GM21717 (cell line): ENCODE measurements around the gene FYB1.

ENCODE experiments used
- ATAC-seq: cut with Tn5 transposase; IDR thresholded peaks from one replicate; pipeline ENCODE4 v1.9.1; 2021; ENCODE audit warnings: mild to moderate bottlenecking, moderate library complexity; ENCODE audit not compliant: unreplicated experiment

Gene FYB1

GRCh38 chr5:39207345-39208045, 11.9 kb downstream of the FYB1 start:
- ATAC-seq: no peak

- no peak for ATAC-seq
These were observed 12.6 kb downstream of the FYB1 start for GRCh38 chr5:39206630-39207321.

GRCh38 chr5:39205550-39205949, 13.8 kb downstream of the FYB1 start:
- no peak for ATAC-seq

GRCh38 chr5:39203951-39204350, 15.4 kb downstream of the FYB1 start:
- no peak for ATAC-seq

GRCh38 chr5:39203275-39203922, 16.0 kb downstream of the FYB1 start:
- ATAC-seq: no peak

DNA sequence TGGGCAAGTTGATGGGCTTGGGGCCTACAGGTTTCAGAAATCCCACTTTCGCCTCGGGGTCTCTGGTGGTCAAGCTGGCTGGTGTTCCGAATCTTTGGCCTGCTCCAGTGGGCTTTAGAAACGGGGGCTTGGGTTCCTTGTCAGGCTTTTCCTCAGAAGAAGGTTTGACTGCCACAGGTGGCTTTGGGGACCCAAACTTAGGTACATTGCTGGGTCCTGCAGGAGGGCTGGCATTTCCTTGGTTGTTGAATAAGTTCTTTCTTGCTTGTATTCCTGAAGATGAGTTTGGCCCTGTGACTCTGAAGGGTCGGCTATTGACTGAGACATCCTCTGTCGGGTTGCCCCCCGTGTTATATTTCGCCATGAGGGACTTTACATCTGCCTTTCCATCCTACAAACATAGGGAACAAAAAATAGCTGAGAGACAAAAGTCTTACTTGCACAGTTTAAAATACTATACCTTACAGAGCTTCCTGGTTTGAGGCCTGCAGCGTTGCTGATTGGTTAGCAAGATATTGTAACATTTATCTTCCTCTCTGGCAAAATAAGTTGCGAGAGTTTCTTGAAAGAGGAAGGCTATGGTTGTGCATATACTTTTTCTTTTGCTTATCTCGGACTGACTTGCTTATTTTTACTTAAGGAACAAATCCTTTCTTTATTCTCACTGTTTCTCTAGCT, 16.6 kb downstream of the FYB1 start:
- ATAC-seq: no peak

DNA sequence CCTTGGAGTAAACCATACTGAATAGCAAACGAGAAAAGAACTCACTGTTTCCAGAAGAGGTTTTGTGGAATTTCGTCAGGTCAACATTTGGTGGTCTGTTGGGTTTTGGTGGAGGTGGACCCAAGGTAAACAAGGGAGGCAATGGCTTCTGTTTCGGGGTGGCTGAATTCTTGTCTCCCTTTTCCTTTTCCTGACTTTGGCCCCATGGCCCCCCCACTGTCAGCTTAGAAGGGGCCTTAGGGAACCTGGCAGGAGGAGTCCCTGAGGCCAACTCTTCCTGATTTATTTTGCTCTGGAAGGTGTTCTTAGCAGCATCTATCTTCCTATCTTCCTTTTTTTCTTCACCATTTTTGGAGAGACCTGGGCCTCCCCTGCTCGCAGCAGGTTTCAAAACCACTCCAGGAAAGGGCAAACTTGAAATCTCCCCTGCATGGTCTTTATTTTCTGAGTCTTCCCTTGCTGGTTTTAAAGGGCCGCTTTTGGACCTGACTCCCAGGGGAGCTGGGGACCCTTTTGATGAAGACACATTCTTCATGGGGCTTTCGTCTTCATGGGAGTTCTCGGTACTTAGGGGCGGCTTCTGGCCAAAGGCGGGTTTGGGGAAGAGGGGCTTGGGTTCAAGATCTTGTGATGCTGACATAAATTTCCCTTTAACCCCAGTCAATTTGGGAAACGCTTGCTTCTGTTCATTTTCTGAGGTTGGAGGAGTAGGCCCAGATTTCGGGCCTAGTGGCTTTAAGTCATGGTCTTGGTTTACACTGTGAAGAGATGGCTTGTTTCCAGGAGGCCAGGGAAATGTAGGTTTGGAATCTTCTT, 17.4 kb downstream of the FYB1 start:
- ATAC-seq: no peak

GRCh38 chr5:39201160-39201780, 18.1 kb downstream of the FYB1 start:
- no peak for ATAC-seq

GRCh38 chr5:39200081-39200480, 19.3 kb downstream of the FYB1 start:
- ATAC-seq: no peak

DNA sequence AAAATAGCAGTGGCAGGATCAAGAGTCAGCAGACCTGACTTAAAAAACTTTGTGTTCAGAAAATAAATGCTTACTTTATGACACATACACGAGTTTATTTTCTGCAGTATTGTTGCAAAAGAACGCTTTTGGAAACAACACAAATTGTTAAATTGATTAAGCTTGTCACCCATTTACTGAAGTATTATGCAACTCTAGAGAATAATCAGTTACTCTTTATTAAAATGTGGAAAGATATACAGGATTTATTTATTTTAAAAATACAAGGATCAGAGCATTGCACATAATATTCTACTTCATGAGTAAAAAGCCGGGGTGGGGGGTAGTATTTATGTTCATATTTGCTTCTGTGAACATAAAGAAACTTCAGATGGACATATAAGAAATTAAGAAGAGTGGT, 20.0 kb downstream of the FYB1 start:
- no peak for ATAC-seq

DNA sequence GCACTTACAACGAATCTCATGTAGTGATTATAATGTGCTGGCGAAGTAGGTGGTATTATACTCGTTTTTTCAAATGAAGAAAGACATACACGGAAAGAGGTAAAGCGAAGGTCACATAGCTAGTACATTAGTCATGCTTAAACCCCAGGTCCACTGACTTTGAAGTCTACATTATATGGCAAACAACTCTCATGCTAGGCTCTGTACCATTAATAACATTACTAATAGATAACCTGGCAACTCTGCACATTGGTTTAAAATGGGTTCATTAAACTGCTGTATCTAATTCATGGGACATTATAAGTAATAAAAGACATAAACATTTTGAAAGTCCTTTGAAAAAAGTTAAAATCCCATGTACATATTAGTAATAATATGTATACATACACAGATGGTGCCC, 21.2 kb downstream of the FYB1 start:
- no peak for ATAC-seq

- ATAC-seq: no peak
These were observed 21.8 kb downstream of the FYB1 start for GRCh38 chr5:39197556-39197955.

DNA sequence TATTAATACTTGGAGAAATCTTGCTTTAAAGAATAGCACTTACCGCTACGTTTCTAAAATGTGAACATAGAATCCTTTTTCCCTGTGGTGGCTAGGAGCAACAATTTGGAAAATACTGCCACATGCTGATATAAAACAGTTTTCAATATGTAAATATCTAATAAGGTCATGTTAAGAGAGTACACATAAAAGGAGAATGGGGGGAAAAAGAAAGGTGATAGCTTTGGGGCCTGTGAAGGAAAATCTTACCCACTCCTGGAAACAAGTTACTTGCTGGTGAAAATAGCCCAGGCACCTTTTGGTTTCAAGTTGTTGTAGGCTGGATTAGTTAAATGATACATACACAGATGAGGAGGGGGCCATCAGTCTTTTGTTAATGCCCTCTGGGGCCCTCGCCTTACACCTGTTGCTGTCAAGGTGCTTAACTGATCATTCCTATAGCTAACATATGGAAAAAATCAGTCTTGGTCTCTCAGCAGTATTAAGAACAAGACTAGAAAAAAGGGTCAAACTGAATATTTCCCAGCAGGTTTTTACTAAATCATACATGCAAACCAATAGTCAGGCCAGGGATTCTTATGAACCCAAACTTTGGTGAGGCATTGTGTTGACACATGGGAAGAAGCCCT, 24.1 kb downstream of the FYB1 start:
- no peak for ATAC-seq

DNA sequence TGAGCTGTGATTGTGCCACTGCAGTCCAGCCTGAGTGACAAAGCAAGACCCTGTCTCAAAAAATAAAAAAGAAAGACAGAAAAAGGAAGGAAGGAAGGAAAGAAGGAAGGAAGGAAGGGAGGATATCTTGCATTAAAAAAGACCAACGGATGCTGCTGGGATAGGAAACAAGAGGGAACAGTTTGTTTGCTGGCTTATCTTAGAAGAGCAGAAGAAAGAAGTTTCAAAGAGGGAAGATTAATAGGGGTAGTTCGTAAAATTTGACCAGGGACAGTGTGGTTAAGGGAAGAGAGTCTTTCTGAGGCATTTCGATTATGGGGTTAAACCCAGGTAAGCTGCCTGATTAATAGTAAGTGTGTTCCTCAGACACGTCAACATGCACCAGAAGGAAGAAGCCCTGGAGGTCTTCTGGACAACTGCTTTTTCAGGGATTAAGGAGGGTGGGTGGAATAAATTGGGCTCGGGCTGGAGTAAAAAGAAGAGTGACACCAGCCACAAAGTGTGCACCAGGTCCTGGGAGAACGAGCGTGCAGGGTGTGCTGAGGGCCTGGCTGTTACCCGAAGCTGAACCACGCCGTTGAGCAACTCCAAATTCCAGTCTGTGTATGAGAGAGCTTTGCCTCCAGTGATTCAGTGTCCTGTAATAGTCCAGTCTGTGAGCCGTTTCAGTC, 24.8 kb downstream of the FYB1 start:
- ATAC-seq: no peak

- ATAC-seq: no peak
These were observed 25.6 kb downstream of the FYB1 start for GRCh38 chr5:39193553-39194465.

DNA sequence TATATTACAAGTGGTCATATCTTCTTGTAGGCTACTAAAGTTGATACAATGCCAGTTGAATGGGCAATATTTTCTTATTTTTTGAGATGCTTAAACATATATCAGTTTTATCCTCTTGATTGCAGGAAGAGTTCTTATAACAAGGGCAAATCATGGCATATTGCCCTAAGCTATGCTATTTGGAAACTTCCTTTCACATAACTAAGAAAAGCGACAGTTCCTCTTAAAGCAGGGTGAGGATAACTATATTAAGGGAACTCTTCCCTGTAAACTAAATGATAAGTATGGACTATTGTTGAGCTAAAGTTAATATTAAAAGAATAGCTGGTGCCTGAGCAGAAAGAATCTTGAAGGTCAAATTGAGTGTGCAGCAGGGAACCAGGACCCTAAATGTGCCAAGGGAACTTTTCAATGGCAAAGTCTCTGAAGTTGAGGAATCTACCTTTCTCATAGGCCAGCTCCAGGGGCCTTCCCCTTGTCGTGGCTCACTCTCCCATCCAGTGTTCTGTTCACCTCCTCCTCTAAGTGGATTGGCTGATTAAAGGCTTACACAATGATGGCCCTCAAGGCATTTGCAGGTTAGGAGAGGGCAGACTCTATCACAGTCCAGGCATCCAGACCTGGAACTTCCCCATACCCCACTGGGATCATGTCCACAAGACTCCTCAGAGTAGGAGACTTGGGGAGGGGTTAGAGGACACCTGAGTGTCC, 26.8 kb downstream of the FYB1 start:
- ATAC-seq: no peak

DNA sequence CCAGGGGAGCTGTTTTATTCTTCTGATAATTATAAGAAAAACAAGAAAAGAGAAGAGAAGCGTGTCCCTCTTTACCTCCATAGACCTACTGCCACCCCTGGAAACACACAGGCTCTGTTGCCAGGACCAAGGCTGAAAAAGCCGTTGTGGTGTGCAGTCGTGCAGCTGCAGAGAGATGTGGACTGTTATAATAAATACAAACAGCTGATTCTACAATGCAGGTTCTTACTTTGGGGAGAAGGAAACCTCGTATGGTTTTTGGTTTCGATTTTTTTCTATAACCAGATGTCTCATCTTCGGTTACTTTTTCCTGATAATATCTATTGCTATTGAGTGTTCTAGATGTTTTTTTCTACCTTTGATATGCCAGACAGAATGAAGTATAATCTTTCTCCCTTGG, 28.1 kb downstream of the FYB1 start:
- no peak for ATAC-seq
